GM23248 (cell line): ENCODE data around the gene MTHFD2L.

Experiments
- EZH2 ChIP-seq: fragments of 200-600 bp; sonication (generic); IDR thresholded peaks from 2 replicates; pipeline ENCODE4 v1.6.1; 2018; ENCODE audit warnings: antibody characterized with exemption, mild to moderate bottlenecking; ENCODE audit not compliant: insufficient read depth, poor library complexity, severe bottlenecking
- EZH2phosphoT487 ChIP-seq: fragments of 200-600 bp; sonication (generic); IDR thresholded peaks from 2 replicates; pipeline ENCODE4 v1.6.1; 2018; ENCODE audit warnings: antibody characterized with exemption, moderate library complexity, mild to moderate bottlenecking, low read depth; ENCODE audit not compliant: insufficient read depth

- TF ChIP-seq EZH2, result no peak
- no peak for TF ChIP-seq EZH2phosphoT487
Observed at GRCh38 chr4:74307170-74307569, 149.3 kb downstream of the MTHFD2L start.
